ENCODE measurements around the gene PABPC3.

Gene PABPC3

GRCh38 chr13:25069236-25069635 lies 26.7 kb upstream of the PABPC3 start:
- DNase-seq (ENCODE audit: insufficient read length) = no peak

GRCh38 chr13:25069911-25070310 lies 26.0 kb upstream of the PABPC3 start:
- FAIRE-seq = no peak
- no peak for TF ChIP-seq POLR2A (IDR thresholded peaks at IDR 0.05; ENCODE audit: low read depth, low read length)
- no peak for TF ChIP-seq POLR2AphosphoS5 (IDR thresholded peaks at IDR 0.05; ENCODE audit: low read depth, low read length)
- no peak for TF ChIP-seq TAF1 (IDR thresholded peaks at IDR 0.05; ENCODE audit: borderline replicate concordance, low read depth, low read length)
- DNase-seq (ENCODE audit: insufficient read length) = no peak

More at GRCh38 chr13:25069236-25069635, 26.7 kb upstream of the PABPC3 start:
- FAIRE-seq = no peak
- no peak for TF ChIP-seq POLR2A (IDR thresholded peaks at IDR 0.05; ENCODE audit: low read depth, low read length)
- TF ChIP-seq TAF1 (IDR thresholded peaks at IDR 0.05; ENCODE audit: borderline replicate concordance, low read depth, low read length) = no peak
- TF ChIP-seq POLR2AphosphoS5 (IDR thresholded peaks at IDR 0.05; ENCODE audit: low read depth, low read length) = no peak

GRCh38 chr13:25080773-25081172 lies 15.2 kb upstream of the PABPC3 start:
- FAIRE-seq (no peak), DNase-seq (ENCODE audit: insufficient read length) (no peak)
- TF ChIP-seq POLR2A (IDR thresholded peaks at IDR 0.05; ENCODE audit: low read depth, low read length) = no peak
- no peak for TF ChIP-seq POLR2AphosphoS5 (IDR thresholded peaks at IDR 0.05; ENCODE audit: low read depth, low read length)
- TF ChIP-seq TAF1 (IDR thresholded peaks at IDR 0.05; ENCODE audit: borderline replicate concordance, low read depth, low read length) = no peak

GRCh38 chr13:25084096-25084495 lies 11.8 kb upstream of the PABPC3 start:
- no peak for DNase-seq (ENCODE audit: insufficient read length)

GRCh38 chr13:25085125-25085742 lies 10.7 kb upstream of the PABPC3 start:
- DNase-seq (ENCODE audit: insufficient read length) (no peak), FAIRE-seq (peak; percentile 21)

More at GRCh38 chr13:25084096-25084495, 11.8 kb upstream of the PABPC3 start:
- no peak for TF ChIP-seq POLR2A (IDR thresholded peaks at IDR 0.05; ENCODE audit: low read depth, low read length)
- FAIRE-seq = no peak

GRCh38 chr13:25088562-25089221 lies 7.2 kb upstream of the PABPC3 start:
- FAIRE-seq = peak; percentile 36
- TF ChIP-seq POLR2AphosphoS5 (IDR thresholded peaks at IDR 0.05; ENCODE audit: low read depth, low read length) = no peak
- no peak for TF ChIP-seq POLR2A (IDR thresholded peaks at IDR 0.05; ENCODE audit: low read depth, low read length)
- no peak for TF ChIP-seq TAF1 (IDR thresholded peaks at IDR 0.05; ENCODE audit: borderline replicate concordance, low read depth, low read length)

More at GRCh38 chr13:25085125-25085742, 10.7 kb upstream of the PABPC3 start:
- TF ChIP-seq TAF1 (IDR thresholded peaks at IDR 0.05; ENCODE audit: borderline replicate concordance, low read depth, low read length) = no peak
- no peak for TF ChIP-seq POLR2AphosphoS5 (IDR thresholded peaks at IDR 0.05; ENCODE audit: low read depth, low read length)
- no peak for TF ChIP-seq POLR2A (IDR thresholded peaks at IDR 0.05; ENCODE audit: low read depth, low read length)

GRCh38 chr13:25097426-25097825 lies 1.5 kb downstream of the PABPC3 start:
- FAIRE-seq (no peak), DNase-seq (ENCODE audit: insufficient read length) (no peak)
- TF ChIP-seq POLR2AphosphoS5 (IDR thresholded peaks at IDR 0.05; ENCODE audit: low read depth, low read length) = no peak
- TF ChIP-seq POLR2A (IDR thresholded peaks at IDR 0.05; ENCODE audit: low read depth, low read length) = no peak
- no peak for TF ChIP-seq TAF1 (IDR thresholded peaks at IDR 0.05; ENCODE audit: borderline replicate concordance, low read depth, low read length)

More at GRCh38 chr13:25088562-25089221, 7.2 kb upstream of the PABPC3 start:
- no peak for DNase-seq (ENCODE audit: insufficient read length)

- TF ChIP-seq POLR2A (IDR thresholded peaks at IDR 0.05; ENCODE audit: low read depth, low read length) = no peak
- TF ChIP-seq POLR2AphosphoS5 (IDR thresholded peaks at IDR 0.05; ENCODE audit: low read depth, low read length) = no peak
- TF ChIP-seq TAF1 (IDR thresholded peaks at IDR 0.05; ENCODE audit: borderline replicate concordance, low read depth, low read length) = no peak
- FAIRE-seq = no peak
- DNase-seq (ENCODE audit: insufficient read length) = no peak
Observed at GRCh38 chr13:25103711-25104110, 7.8 kb downstream of the PABPC3 start.

- no peak for DNase-seq (ENCODE audit: insufficient read length)
- no peak for FAIRE-seq
- TF ChIP-seq TAF1 (IDR thresholded peaks at IDR 0.05; ENCODE audit: borderline replicate concordance, low read depth, low read length) (no peak), POLR2A (IDR thresholded peaks at IDR 0.05; ENCODE audit: low read depth, low read length) (no peak), POLR2AphosphoS5 (IDR thresholded peaks at IDR 0.05; ENCODE audit: low read depth, low read length) (no peak)
Observed at GRCh38 chr13:25109341-25109740, 13.4 kb downstream of the PABPC3 start.

- no peak for FAIRE-seq
- no peak for DNase-seq (ENCODE audit: insufficient read length)
- TF ChIP-seq POLR2AphosphoS5 (IDR thresholded peaks at IDR 0.05; ENCODE audit: low read depth, low read length) (no peak), TAF1 (IDR thresholded peaks at IDR 0.05; ENCODE audit: borderline replicate concordance, low read depth, low read length) (no peak), POLR2A (IDR thresholded peaks at IDR 0.05; ENCODE audit: low read depth, low read length) (no peak)
Observed at GRCh38 chr13:25110956-25111584, 15.1 kb downstream of the PABPC3 start.

- FAIRE-seq = no peak
- DNase-seq (ENCODE audit: insufficient read length) = no peak
- TF ChIP-seq POLR2AphosphoS5 (IDR thresholded peaks at IDR 0.05; ENCODE audit: low read depth, low read length) = no peak
- TF ChIP-seq TAF1 (IDR thresholded peaks at IDR 0.05; ENCODE audit: borderline replicate concordance, low read depth, low read length) = no peak
- TF ChIP-seq POLR2A (IDR thresholded peaks at IDR 0.05; ENCODE audit: low read depth, low read length) = no peak
Observed at GRCh38 chr13:25111585-25111956, 15.6 kb downstream of the PABPC3 start.
